Activated CD8-positive, alpha-beta memory T cell treated with anti-CD3 and anti-CD28 coated beads for 36 hours (primary cell): ENCODE data around the gene SPR. TPM values are rescaled to one million over a fixed set of nuclear protein-coding genes. Genes with fewer than 3 reads are reported as not detected.

ENCODE experiments used
- CTCF ChIA-PET: fragments of 350-600 bp; sonication (Branson Sonifier 250); formaldehyde crosslinking; loops from one replicate; lab custom pipeline; 2021; ENCODE audit warnings: antibody characterized with exemption; lab: Charles Lee
- POLR2A ChIA-PET: fragments of 350-600 bp; sonication (Branson Sonifier 250); formaldehyde crosslinking; loops from one replicate; lab custom pipeline; 2021; ENCODE audit warnings: antibody characterized with exemption; lab: Charles Lee
- total RNA-seq, 2 experiments: library from RNA; stranded (reverse); gene quantifications; one replicate each; pipeline ENCODE4 v1.2.3, GENCODE V29; 2021

The SPR gene
- total RNA-seq, 2 experiments from 2014 or later: 11.6 to 12.0 TPM

DNA sequence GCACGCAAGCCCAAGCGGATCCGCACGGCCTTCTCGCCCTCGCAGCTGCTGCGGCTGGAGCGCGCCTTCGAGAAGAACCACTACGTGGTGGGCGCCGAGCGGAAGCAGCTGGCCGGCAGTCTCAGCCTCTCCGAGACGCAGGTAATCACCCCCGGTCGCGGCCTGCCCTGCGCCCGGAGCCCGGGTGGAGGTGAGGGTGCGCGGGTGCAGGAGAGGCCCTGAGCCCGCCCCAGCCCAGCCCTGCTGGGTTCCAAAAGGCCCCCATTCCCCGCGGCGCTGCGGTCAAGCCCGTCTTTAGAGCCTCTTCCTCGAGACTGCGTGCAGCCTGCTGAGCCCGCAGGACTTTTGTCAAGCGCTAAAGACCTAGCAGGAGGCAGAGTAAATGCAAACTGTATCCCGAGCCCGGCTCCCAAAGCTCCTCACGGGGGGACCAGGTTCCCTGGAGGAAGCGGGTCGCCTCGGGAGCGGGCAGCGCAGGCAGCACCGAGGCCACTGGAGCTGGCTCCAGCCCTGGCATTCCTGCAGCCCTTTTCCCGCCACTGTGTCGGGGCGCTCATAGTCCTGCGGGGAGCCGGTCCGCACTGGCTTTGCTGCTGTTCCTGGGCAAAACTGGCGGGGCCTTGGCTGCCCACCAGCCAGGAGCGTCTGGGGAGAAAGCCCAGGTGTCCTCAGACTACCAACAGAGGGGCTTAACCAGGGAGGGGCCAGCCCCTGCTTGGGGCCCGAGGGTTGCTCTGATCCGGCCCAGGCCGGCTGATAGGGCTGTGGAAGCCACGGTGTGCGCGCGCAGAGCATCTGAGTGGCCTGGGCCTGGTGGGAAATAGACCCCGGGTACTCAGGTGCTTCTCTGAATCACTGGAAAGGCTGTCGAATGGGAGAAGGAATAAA, 37.4 kb downstream of the SPR start:
- POLR2A ChIA-PET: interaction anchor here (0.5 kb wide), 1 partner anchor 152 kb away, joined by 5 read pairs; no protein-coding TSS in a partner anchor
- CTCF ChIA-PET: interaction anchor here (1.7 kb wide), 1 partner anchor 30 kb away, joined by 4 read pairs; no protein-coding TSS in a partner anchor

- POLR2A ChIA-PET: interaction anchor here (0.5 kb wide), 1 partner anchor 153 kb away, joined by 5 read pairs; no protein-coding TSS in a partner anchor
- CTCF ChIA-PET: interaction anchor here (1.7 kb wide), 1 partner anchor 30 kb away, joined by 4 read pairs; no protein-coding TSS in a partner anchor
Measured at GRCh38 chr2:72925328-72925943, 38.2 kb downstream of the SPR start.

DNA sequence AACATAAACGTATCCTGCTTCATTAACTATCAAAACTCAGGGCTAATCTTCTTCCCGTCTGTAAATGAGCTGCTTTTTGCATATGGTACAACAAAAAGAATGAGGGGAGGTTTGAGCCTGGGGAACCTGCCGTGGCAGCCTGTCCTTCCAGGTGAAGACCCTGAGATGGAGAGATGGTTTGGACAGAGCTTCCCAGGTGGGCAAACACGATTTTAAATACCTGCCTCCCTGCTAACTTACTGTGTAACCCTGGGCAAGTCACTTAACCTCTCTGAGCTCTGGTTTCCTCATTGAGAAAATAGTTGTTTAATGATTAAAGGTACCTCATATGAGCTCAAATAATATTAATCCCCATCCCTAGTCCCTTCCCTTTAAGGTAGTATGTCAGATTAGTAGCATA, 39.2 kb downstream of the SPR start:
- ChIA-PET CTCF (interaction anchor here (0.6 to 1.7 kb wide), 5 partner anchors 8 to 59 kb away, joined by 3 to 5 read pairs (median 4); partner anchors contain the start of genes EMX1 and SPR), POLR2A (no interaction called here)

GRCh38 chr2:72926811-72927465, 39.7 kb downstream of the SPR start:
- ChIA-PET CTCF (interaction anchor here (0.9 to 1.6 kb wide), 3 partner anchors 9 to 39 kb away, joined by 3 to 5 read pairs (median 4); partner anchors contain the start of genes EMX1 and SPR), POLR2A (no interaction called here)

GRCh38 chr2:72927619-72928550, 40.7 kb downstream of the SPR start:
- POLR2A ChIA-PET: no interaction called here
- CTCF ChIA-PET: interaction anchor here (1.5 to 1.6 kb wide), 2 partner anchors 35 to 249 kb away, joined by 4 to 5 read pairs; no protein-coding TSS in a partner anchor

DNA sequence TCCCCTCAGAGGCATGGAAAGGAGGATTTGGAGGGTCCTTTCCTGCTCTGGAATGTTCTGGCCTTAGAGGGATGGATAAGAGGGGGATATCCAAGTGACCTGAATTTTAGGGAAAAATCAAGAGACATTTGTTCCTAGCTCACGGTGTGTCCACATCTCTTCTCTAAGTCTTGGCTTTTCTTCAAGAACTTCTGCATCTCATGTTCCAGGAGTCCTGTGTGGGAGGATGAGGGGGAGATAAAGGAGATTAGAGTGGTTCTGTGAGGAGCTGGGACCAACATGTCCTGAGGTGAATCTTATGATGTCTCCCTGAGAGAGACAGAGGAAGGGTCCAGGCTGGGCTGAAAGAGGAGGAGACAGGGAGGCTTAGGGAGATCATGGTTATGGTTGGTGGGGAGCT, 41.8 kb downstream of the SPR start:
- ChIA-PET CTCF (interaction anchor here (1.5 kb wide), 1 partner anchor 248 kb away, joined by 4 read pairs; no protein-coding TSS in a partner anchor), POLR2A (no interaction called here)

- ChIA-PET CTCF (no interaction called here), POLR2A (no interaction called here)
Measured at GRCh38 chr2:72931280-72931910, 44.2 kb downstream of the SPR start.

GRCh38 chr2:72932045-72932740, 45.0 kb downstream of the SPR start:
- ChIA-PET CTCF (interaction anchor here (1.2 kb wide), 1 partner anchor 245 kb away, joined by 3 read pairs; no protein-coding TSS in a partner anchor), POLR2A (no interaction called here)

DNA sequence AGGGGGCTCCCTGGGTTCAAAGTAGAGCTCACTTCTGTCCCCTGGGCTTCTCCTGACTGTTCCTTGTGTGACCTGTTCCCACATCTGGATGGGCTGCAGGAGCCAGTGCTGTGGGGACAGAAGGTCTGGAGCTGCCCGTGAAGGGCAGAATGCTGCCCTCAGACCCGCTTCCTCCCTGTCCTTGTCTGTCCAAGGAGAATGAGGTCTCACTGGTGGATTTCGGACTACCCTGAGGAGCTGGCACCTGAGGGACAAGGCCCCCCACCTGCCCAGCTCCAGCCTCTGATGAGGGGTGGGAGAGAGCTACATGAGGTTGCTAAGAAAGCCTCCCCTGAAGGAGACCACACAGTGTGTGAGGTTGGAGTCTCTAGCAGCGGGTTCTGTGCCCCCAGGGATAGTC, 45.6 kb downstream of the SPR start:
- ChIA-PET CTCF (interaction anchor here (0.6 to 1.2 kb wide), 2 partner anchors 244 to 723 kb away, joined by 3 to 4 read pairs; no protein-coding TSS in a partner anchor), POLR2A (interaction anchor here (0.6 kb wide), 1 partner anchor 23 kb away, joined by 3 read pairs; no protein-coding TSS in a partner anchor)

GRCh38 chr2:72933207-72933606, 46.0 kb downstream of the SPR start:
- ChIA-PET POLR2A (interaction anchor here (0.6 kb wide), 1 partner anchor 23 kb away, joined by 3 read pairs; no protein-coding TSS in a partner anchor), CTCF (interaction anchor here (0.6 to 1.2 kb wide), 2 partner anchors 244 to 724 kb away, joined by 3 to 4 read pairs; no protein-coding TSS in a partner anchor)

GRCh38 chr2:72933646-72934151, 46.5 kb downstream of the SPR start:
- POLR2A ChIA-PET: no interaction called here

DNA sequence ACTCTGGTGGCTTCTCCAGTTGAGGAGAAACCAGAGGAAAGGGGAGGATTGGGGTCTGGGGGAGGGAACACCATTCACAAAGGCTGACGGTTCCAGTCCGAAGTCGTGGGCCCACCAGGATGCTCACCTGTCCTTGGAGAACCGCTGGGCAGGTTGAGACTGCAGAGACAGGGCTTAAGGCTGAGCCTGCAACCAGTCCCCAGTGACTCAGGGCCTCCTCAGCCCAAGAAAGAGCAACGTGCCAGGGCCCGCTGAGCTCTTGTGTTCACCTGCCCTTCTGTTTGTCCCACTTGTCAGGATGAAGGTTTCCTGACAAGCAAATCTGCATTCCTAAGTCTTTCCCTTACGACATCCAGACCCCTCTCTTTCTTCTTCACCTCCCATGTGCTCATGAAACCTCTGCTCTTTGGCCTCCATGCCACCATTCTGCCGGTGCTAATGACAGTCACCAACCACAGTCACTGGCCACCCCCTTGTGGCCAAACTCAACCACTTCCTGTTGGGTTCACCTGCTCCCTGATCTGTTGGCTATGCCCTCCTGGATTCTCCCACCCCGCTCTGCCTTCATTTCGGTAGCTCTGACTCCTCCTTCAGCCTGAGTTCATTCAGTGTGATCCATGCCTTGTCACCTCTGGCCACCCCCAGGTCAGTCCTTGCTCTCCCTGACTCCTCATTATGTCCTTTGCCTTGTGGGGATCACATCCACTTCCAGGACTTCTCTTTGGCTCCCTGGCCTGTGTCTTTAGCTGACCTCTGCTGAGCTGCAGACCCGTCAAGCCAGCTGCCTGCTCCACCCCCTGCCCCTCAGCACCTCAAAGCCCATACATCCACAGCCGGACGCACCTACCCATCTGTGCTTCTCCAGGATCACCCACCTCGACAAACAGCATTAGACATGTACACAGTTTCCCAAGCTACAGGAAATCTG, 47.7 kb downstream of the SPR start:
- ChIA-PET POLR2A (no interaction called here), CTCF (no interaction called here)

More at GRCh38 chr2:72933646-72934151, 46.5 kb downstream of the SPR start:
- CTCF ChIA-PET: no interaction called here

GRCh38 chr2:72935611-72935957, 48.4 kb downstream of the SPR start:
- ChIA-PET POLR2A (no interaction called here), CTCF (no interaction called here)

GRCh38 chr2:72936660-72937355, 49.6 kb downstream of the SPR start:
- CTCF ChIA-PET: no interaction called here

GRCh38 chr2:72937356-72937669, 50.1 kb downstream of the SPR start:
- POLR2A ChIA-PET: no interaction called here

More at GRCh38 chr2:72936660-72937355, 49.6 kb downstream of the SPR start:
- POLR2A ChIA-PET: no interaction called here

More at GRCh38 chr2:72937356-72937669, 50.1 kb downstream of the SPR start:
- CTCF ChIA-PET: no interaction called here
